GM04504 (cell line): ENCODE results near the gene MOCS1.
A peak's percentile ranks its signal among the peaks of the same experiment; 100 is the strongest.

ENCODE experiments used
- DNase-seq: peaks from one replicate; pipeline ENCODE4 v3.0.0-alpha.2; 2012; ENCODE audit warnings: low read depth

The MOCS1 gene

DNA sequence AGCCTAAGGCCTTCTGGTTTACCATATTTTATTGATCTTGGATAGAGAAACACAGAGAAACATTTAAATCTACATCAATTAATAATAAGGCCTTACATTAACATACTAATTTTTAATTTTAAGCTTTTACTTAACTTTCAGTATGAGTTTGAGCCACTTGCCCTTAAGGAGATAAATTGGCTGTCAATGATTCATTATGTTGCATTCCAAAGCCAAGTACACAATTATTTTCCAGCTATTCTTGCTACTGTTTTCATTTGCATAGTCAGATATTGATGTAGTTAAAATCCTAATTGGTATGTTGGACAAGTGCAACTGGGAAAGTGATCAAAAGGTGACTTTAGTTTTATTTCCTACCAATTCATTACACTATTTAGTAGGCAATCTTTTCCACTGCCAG lies 58.2 kb downstream of the MOCS1 start:
- no peak for DNase-seq

GRCh38 chr6:39873439-39873838 lies 60.8 kb downstream of the MOCS1 start:
- no peak for DNase-seq

DNA sequence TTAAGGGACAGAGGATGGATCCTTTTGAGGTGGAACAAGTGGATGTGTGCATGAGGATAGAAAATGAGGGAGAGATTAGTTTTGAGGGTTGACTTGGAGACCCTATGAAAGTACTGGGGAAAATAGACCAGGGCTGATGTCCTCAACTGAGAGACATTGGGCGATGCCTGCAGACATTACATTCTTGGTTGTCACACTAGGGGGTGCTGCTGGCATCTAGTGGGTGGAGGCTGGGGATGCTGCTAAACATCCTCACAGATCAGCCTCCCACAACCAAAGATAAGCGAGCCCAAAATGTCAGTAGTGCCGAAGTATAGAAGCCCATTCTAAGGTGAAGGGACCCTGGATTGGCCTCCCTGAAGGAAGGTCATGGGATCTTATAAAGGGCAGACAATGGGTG lies 63.3 kb downstream of the MOCS1 start:
- no peak for DNase-seq

- no peak for DNase-seq
Measured at GRCh38 chr6:39867592-39867991, 66.7 kb downstream of the MOCS1 start.

- peak; percentile 31 for DNase-seq
Measured at GRCh38 chr6:39865011-39865888, 69.0 kb downstream of the MOCS1 start.

GRCh38 chr6:39861663-39862062 lies 72.6 kb downstream of the MOCS1 start:
- no peak for DNase-seq

GRCh38 chr6:39859025-39859424 lies 75.2 kb downstream of the MOCS1 start:
- DNase-seq = no peak

- DNase-seq = no peak
Measured at GRCh38 chr6:39855356-39855995, 78.8 kb downstream of the MOCS1 start.
